Kasumi-1 (cell line): Measurements from ENCODE around the gene ATP6V0E1.
"Not testable (repeated sequence)": the region's sequence is repeated elsewhere in the genome, so short reads cannot be mapped to it uniquely, and the experiment has no call there.

Experiments
- DNase-seq, 2 experiments: peaks; one replicate each; lab custom pipeline; 2025; lab: John Stamatoyannopoulos, UW

Gene ATP6V0E1

DNA sequence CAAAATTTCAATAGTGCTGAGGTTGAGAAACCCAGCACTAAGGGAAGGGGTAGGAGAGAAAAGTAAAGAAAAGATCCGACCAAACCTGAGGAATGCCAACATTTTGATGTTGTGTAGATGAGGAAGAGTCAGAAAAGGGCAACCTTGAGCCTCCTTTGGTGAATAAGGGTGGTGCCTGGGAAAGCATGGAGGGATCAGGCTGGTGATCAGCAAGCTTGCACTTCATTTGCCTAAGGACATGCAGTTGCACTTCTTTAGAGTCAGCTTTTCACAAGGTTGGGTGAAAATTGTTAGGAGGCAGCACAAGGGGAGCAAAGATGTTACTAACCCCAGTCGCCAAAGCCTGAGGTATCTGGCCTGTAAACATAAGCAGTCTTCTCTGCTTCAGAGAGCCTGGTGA is 20.4 kb downstream of the ATP6V0E1 start:
- DNase-seq: no peak

DNA sequence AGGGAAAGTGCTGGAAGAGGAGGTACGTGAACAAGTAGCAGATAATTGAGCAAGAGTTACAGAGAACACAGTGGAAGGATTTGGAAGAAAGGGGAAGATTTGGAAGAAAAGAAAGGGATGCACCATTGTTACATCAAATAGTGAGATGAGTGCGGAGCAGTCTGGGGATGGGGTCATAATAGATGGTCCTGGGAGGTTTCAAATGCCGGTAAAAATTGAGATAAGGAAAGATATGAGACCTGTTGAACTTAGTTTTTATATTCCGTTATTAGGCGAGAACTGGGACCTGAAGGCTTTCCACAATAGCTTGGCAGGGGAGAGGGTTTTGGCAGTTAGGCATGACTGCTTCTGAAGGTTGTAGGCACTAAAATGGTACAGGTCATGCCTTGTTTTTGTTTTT is 20.9 kb downstream of the ATP6V0E1 start:
- no peak for DNase-seq

- DNase-seq: no peak
These were observed 26.4 kb downstream of the ATP6V0E1 start for GRCh38 chr5:173010021-173010420.

DNA sequence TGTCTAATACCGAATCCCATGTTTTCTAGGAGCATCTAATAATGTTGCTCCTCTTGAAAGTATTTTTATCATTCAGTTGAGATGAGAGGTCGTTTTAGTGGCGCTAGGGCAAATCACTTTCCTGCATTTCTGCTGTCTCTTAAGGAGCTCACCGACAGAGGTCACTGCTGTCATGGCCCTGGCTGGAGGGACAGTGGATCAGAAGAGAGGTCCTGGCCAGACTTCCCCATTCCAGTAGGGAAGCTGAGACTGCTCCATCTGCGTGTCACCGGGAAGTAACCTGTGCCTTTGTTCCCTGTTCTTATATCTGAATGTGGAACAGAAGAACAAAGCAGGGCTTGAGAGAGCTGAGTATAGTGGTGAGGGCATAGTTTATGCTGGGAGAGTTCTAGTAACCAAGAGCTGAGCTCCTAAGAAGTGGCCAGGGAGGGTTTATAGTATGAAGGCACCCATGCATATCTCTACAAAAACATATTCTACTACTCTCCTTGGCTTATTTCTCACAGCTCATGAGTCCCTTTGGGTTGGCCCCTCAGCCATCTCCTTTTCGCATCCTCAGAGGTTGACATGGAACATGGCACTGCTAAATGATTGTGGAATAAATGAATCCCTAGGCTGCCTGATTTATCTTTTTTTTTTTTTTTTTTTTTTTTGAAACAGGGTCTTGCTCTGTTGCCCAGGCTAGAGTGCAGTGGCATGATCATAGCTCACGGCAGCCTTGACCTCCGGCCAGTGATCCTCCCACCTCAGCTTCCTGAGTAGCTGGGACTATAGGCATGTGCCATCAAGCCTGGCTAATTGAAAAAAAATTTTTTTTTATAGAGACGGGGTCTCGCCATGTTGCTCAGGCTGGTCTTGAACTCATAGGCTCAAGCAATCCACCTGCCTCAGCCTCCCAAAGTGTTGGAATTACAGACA is 27.2 kb downstream of the ATP6V0E1 start:
- DNase-seq: no peak

- no peak for DNase-seq
These were observed 28.0 kb downstream of the ATP6V0E1 start for GRCh38 chr5:173011566-173011965.

GRCh38 chr5:173012882-173013281 is 29.3 kb downstream of the ATP6V0E1 start:
- DNase-seq: no peak

GRCh38 chr5:173014671-173015070 is 31.1 kb downstream of the ATP6V0E1 start:
- no peak for DNase-seq

DNA sequence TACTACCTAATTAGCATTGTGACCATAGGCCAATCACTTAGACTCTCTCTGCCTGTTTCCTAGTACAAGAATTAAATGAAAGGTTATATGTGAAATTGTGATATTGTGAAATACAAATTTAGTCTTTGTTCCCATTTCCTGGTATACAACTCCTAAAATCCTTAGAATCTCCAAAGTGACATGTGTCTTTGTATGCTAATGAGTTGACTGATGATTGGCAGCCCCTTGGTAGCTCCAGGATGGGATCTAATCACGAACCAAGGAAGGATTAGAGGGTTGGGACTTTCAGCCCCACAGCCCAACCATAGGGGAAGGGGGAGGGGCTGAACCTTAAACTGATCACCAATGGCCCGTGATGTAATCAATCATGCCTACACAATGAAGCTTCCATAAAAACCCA is 31.6 kb downstream of the ATP6V0E1 start:
- DNase-seq: no peak

- DNase-seq: no peak
These were observed 32.3 kb downstream of the ATP6V0E1 start for GRCh38 chr5:173015598-173016455.

DNA sequence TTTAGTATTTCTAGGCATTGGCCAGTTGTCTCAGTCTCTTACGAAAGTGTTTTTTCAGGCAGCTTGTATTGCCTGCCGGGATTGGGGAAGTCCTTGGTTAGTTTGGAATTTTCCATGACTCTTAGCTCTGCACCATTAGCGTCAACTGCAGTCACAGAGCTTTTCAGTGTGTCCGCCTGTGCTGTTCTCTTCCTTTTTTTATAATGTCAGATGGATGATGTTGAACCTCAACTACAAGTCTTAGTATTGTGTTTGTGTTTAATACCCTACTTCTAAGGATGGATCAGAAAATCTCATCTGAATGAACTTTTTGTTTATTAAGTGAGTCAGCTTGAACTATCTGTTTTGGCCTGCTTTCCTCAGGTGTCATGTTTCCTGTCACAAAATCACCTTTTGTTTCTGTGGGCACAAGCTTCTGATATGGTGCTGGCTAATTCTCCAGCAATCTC is 33.1 kb downstream of the ATP6V0E1 start:
- DNase-seq: peak; percentile 13 to 20

DNA sequence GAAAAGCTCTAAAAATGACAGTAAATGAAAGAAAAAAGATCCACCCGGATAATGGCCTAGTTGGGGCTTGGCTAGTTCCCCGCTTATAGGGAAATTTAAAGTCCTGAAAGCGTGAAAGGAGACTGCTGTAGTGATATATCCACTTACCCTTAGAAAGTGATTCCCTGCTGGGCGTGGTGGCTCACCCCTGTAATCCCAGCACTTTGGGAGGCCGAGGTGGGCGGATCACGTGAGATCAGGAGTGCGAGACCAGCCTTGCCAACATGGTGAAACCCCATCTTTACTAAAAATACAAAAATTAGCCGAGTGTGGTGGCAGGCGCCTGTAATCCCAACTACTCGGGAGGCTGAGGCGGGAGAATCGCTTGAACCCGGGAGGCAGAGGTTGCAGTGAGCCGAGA is 33.5 kb downstream of the ATP6V0E1 start:
- not testable (repeated sequence) for DNase-seq

DNA sequence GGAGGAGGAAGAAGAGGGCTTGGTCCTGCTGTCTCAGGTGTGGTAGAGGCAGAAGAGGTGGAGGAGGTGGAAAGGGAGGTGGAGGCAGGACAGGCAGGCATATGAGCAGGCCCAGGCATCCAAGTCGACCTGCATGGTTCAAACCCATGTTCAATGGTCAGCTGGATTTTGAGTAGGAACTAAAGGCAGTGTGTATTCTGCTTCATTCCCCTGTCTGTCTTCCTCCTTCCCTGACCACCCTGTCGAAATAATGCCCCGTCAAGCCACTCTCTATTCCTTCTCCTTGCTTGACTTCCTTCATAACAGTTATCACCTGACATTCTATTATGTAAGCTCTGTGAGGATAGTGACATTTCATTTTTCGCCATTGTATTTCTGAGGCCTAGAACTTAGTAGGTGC is 34.8 kb downstream of the ATP6V0E1 start:
- DNase-seq: no peak

DNA sequence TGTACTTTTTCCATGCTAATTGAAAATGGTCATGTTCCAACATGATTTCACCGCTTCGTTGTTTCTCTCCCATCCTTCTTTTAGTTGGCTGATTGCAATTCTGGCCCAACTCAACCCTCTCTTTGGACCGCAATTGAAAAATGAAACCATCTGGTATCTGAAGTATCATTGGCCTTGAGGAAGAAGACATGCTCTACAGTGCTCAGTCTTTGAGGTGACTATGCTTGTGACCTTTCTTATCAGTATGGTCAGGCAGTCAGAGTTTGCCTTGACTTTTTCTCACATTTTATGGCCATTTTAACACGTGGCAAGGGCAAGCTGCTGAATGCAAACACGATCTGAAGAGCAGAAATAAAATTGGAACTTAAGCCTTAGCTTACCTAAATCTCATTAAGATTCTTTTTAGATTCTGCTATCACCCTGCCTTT is 36.6 kb downstream of the ATP6V0E1 start:
- no peak for DNase-seq

GRCh38 chr5:173020643-173021042 is 37.1 kb downstream of the ATP6V0E1 start:
- DNase-seq: no peak

- no peak for DNase-seq
These were observed 42.1 kb downstream of the ATP6V0E1 start for GRCh38 chr5:173025651-173026050.

DNA sequence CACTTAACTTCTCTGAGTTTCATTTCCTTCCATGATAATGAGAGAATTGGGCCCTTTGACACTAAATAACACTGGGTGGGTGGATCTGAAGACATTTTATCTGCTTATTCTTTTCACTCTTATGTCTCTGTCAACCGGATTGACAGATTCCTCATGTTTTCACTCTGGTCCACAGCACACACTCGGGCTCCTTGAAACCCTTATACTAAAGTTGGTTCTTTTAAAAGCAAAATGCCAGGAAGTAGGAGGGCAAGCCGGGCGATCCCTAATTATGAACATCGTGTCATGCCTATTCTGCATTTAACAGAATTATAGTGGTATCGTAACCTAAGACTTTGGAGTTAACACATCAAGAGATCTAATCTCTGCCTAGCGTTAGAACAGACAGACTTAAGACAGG is 44.3 kb downstream of the ATP6V0E1 start:
- DNase-seq: no peak

DNA sequence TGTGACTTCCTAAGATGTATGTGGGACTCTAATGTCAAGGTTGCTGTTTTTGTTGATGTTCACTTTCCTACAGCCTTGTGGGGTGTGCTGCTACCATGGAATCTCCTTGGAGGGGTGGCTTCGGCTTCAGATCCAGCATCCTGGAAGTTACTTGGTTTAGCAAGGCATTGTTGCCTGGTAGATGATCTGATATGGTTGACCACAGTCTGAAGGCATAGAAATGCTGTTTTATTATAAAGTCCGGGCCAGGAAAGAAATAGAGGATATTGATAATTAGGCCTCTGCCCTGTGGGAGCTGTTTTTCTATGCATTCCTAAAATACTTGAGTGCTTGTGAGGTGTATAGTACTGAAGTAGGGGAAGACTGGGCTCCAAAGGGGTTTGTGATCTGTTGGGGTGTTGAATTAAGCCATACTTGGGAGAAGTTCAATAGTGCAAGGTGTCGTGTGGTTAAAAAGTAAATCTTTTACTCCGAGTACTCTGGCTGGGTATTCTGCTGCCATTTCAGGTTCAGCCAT is 45.3 kb downstream of the ATP6V0E1 start:
- no peak for DNase-seq

DNA sequence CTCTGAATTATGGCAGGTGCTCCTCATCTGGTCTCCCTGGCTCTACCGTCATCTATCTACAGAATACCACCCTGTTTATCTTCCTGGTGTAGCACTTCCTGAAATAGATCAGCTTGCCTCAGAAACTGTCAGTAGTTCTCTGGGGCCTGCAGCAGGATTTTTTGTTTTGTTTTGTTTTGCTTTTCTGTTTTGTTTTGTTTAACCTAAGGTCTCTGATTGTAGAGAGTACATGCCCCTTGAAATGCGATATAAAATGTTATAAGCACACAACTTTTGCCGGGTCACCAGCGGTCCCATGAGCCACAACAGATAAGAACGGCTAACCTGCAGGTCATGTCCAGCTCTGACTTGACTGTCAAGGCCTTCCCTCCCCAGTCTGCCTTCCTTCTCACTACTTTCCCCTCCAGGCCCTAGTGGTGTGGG is 45.9 kb downstream of the ATP6V0E1 start:
- peak; percentile 8 to 20 for DNase-seq

DNA sequence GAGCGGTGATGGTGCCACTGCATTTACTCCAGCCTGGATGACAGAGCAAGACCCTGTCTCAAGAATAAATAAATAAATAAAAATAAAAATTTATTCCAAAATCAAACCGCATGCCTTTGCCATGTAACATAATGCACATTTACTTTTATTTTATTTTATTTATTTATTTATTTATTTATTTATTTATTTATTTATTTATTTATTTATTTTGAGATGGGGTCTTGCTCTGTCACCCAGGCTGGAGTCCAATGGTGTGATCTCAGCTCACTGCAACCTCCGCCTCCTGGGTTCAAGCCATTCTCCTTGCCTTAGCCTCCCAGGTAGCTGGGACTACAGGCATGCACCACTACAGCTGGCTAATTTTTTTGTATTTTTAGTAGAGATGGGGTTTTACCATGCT is 48.5 kb downstream of the ATP6V0E1 start:
- DNase-seq: not testable (repeated sequence)

DNA sequence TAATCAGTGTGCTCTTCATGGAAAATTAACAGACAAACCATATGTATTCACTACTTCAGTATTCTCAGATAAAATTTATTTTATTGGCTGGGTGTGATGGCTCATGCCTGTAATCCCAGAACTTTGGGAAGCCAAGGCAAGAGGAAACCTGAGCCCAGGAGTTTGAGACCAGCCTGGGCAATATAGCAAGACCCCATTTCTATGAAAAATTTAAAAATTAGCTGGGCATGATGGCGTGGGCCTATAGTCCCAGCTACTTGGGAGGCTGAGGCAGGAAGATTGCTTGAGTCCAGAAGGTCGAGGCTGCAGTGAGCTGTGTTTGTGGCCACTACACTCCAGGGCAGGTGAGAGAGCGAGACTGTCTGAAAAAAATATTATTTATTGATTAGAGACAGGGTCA is 49.2 kb downstream of the ATP6V0E1 start:
- no peak for DNase-seq

GRCh38 chr5:173033923-173034322 is 50.4 kb downstream of the ATP6V0E1 start:
- no peak for DNase-seq

DNA sequence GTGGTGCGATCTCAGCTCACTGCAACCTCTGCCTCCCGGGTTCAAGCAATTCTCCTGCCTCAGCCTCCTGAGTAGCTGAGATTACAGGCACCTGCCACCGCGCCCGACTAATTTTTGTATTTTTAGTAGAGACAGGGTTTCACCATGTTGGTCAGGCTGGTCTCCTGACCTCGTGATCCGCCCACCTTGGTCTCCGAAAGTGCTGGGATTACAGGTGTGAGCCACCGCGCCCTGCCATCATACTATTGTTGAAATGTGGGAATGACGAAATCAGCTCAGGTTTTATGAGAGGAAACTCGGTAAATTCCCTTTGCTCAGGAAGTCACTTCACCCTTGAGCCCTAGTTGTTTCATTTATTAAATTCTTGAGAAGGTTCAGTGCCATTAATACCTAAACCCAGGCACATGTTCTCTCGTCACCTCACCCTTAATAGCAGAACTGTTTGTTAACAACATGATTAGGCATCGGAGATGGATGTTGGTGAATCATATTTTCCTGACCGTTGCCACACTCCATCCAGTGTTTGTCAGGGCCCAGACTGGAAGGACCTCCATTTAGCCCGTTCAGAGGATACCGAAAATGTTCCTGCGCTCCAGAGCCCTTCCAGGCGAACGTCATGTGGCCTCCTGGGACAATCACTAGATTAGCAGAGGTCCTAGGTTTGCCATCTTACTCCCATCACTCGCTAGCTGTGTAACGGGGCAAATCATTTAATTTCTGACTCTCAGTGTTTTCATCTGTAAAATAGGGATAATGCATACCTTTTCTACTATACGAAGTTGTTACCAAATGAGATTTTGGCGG is 52.5 kb downstream of the ATP6V0E1 start:
- no peak for DNase-seq
